SK-N-SH (cell line): ENCODE data around the gene NTM. TPM values are rescaled to one million over a fixed set of nuclear protein-coding genes. Genes with fewer than 3 reads are reported as not detected.

Experiments
- CTCF ChIA-PET: fragments of 300-600, 350-600 bp; formaldehyde crosslinking; extraction: SDS; loops from one replicate; lab custom pipeline; 2021; lab: Yijun Ruan, JAX
- POLR2A ChIA-PET: fragments of 350-600 bp; sonication (Branson Sonifier 250); formaldehyde crosslinking; extraction: SDS; loops from one replicate; lab custom pipeline; 2020; ENCODE audit warnings: antibody characterized with exemption, inconsistent platforms; lab: Yijun Ruan, JAX
- DNase-seq: peaks from one replicate; pipeline ENCODE4 v3.0.0; 2012
- H2AFZ ChIP-seq: fragments of 200-600 bp; sonication (generic); 2 replicates; pipeline ENCODE4 v1.8.1; 2016; ENCODE audit warnings: antibody characterized with exemption, mild to moderate bottlenecking, low read depth
- H3F3A ChIP-seq: fragments of 200-600 bp; sonication (generic); replicated peaks from 2 replicates; pipeline ENCODE3; 2016; ENCODE audit warnings: antibody characterized with exemption, mild to moderate bottlenecking; ENCODE audit not compliant: insufficient read depth
- H3K27ac ChIP-seq, 2 experiments: fragments of 200-500 bp in 1 of 2; fragments of 200-600 bp in 1 of 2; sonication (Bioruptor generic) in 1 of 2; sonication (generic), shearing (Covaris generic) in 1 of 2; 2 replicates each; pipeline versions ENCODE4 v1.5.1 to v1.6.1; 2014 to 2016; ENCODE audit warnings: low read depth in 2 of 2, inconsistent platforms in 1 of 2, low read length in 1 of 2, mild to moderate bottlenecking in 1 of 2, mixed read lengths in 1 of 2
- H3K27me3 ChIP-seq: fragments of 200-600 bp; sonication (generic), shearing (Covaris generic); 2 replicates; pipeline ENCODE4 v1.6.1; 2016; ENCODE audit warnings: mixed run types; ENCODE audit not compliant: insufficient read depth
- H3K36me3 ChIP-seq, 2 experiments: fragments of 200-500 bp in 1 of 2; fragments of 200-600 bp in 1 of 2; sonication (Bioruptor generic) in 1 of 2; sonication (generic) in 1 of 2; replicated peaks in 1 of 2; 2 replicates each; pipeline versions ENCODE3 to v1.5.1; 2014 to 2016; ENCODE audit warnings: low read length in 1 of 2, mild to moderate bottlenecking in 1 of 2; ENCODE audit not compliant: insufficient read depth in 2 of 2, control insufficient read depth in 1 of 2
- H3K4me1 ChIP-seq, 2 experiments: fragments of 200-500 bp in 1 of 2; fragments of 200-600 bp in 1 of 2; sonication (Bioruptor generic) in 1 of 2; sonication (generic), shearing (Covaris generic) in 1 of 2; 2 replicates each; pipeline versions ENCODE4 v1.5.1 to v1.6.1; 2014 to 2016; ENCODE audit warnings: low read depth in 1 of 2, low read length in 1 of 2, mixed run types in 1 of 2; ENCODE audit not compliant: insufficient read depth in 2 of 2, control insufficient read depth in 1 of 2
- H3K4me2 ChIP-seq: fragments of 200-600 bp; sonication (generic), shearing (Covaris generic); 2 replicates; pipeline ENCODE4 v1.6.1; 2017; ENCODE audit warnings: mixed run types
- H3K4me3 ChIP-seq, 2 experiments: fragments of 200-500 bp in 1 of 2; fragments of 200-600 bp in 1 of 2; sonication (Bioruptor generic) in 1 of 2; sonication (generic), shearing (Covaris generic) in 1 of 2; 2 replicates each; pipeline versions ENCODE4 v1.5.1 to v1.8.1; 2014 to 2016; ENCODE audit warnings: low read depth in 2 of 2, inconsistent platforms in 1 of 2, low read length in 1 of 2, mild to moderate bottlenecking in 1 of 2, mixed read lengths in 1 of 2, moderate library complexity in 1 of 2
- H3K79me2 ChIP-seq: fragments of 200-600 bp; sonication (generic); 2 replicates; pipeline ENCODE4 v1.8.1; 2017; ENCODE audit warnings: mild to moderate bottlenecking; ENCODE audit not compliant: insufficient read depth
- H3K9ac ChIP-seq: fragments of 200-600 bp; sonication (generic); 2 replicates; pipeline ENCODE4 v1.6.1; 2017; ENCODE audit warnings: mixed run types
- H3K9me2 ChIP-seq: fragments of 200-600 bp; sonication (generic); 2 replicates; pipeline ENCODE4 v1.6.1; 2017; ENCODE audit warnings: mixed run types
- H3K9me3 ChIP-seq: fragments of 200-600 bp; sonication (generic); 2 replicates; pipeline ENCODE4 v1.6.1; 2017; ENCODE audit warnings: mixed run types, mild to moderate bottlenecking, moderate library complexity
- H4K20me1 ChIP-seq: fragments of 200-600 bp; sonication (generic); 2 replicates; pipeline ENCODE4 v1.6.1; 2017; ENCODE audit warnings: mild to moderate bottlenecking, mixed run types; ENCODE audit not compliant: insufficient read depth
- CHD2 ChIP-seq: fragments of 150-350 bp; IDR thresholded peaks from 2 replicates; pipeline ENCODE4 v1.6.1; 2018; ENCODE audit warnings: low read length; ENCODE audit not compliant: partially characterized antibody
- EP300 ChIP-seq, 2 experiments: IDR thresholded peaks; 2 replicates each; pipeline versions ENCODE4 v1.4.0 to v1.6.1; 2012; ENCODE audit warnings: borderline replicate concordance in 1 of 2, low read depth in 1 of 2, low read length in 1 of 2
- FOSL2 ChIP-seq: IDR thresholded peaks from 2 replicates; pipeline ENCODE4 v1.4.0; 2012; ENCODE audit warnings: low read depth, mild to moderate bottlenecking, moderate library complexity, borderline replicate concordance
- FOXJ3 ChIP-seq: sonication (generic); formaldehyde crosslinking; IDR thresholded peaks from 2 replicates; pipeline ENCODE4 v1.5.1; 2020; ENCODE audit warnings: mild to moderate bottlenecking, missing genetic modification reagents
- GABPA ChIP-seq: IDR thresholded peaks from 2 replicates; pipeline ENCODE4 v1.4.0; 2012; ENCODE audit warnings: low read depth, mild to moderate bottlenecking
- GATA2 ChIP-seq: sonication (generic); formaldehyde crosslinking; IDR thresholded peaks from 2 replicates; pipeline ENCODE4 v1.5.0; 2020; ENCODE audit warnings: mild to moderate bottlenecking, missing genetic modification reagents
- IRF3 ChIP-seq: fragments of 150-350 bp; IDR thresholded peaks from 2 replicates; pipeline ENCODE4 v1.6.1; 2016; ENCODE audit warnings: mild to moderate bottlenecking, low read depth, low read length
- JUND ChIP-seq: IDR thresholded peaks from 2 replicates; pipeline ENCODE4 v1.4.0; 2012
- MEF2A ChIP-seq: IDR thresholded peaks from 2 replicates; pipeline ENCODE4 v1.4.0; 2012; ENCODE audit warnings: low read depth, borderline replicate concordance
- MXI1 ChIP-seq: IDR thresholded peaks from 2 replicates; pipeline ENCODE4 v1.6.1; 2012; ENCODE audit warnings: mild to moderate bottlenecking, low read depth, low read length, improper control_type of control experiment
- NRF1 ChIP-seq: IDR thresholded peaks from 2 replicates; pipeline ENCODE4 v1.6.1; 2012; ENCODE audit warnings: low read depth, mild to moderate bottlenecking, low read length
- POLR2AphosphoS5 ChIP-seq: IDR thresholded peaks from 2 replicates; pipeline ENCODE4 v1.6.1; 2012; ENCODE audit warnings: low read depth, low read length
- RAD21 ChIP-seq: IDR thresholded peaks from 2 replicates; pipeline ENCODE4 v1.6.1; 2012; ENCODE audit warnings: mild to moderate bottlenecking, low read length
- RCOR1 ChIP-seq: fragments of 150-350 bp; IDR thresholded peaks from 2 replicates; pipeline ENCODE4 v1.6.1; 2017; ENCODE audit warnings: antibody characterized with exemption, low read length
- RFX5 ChIP-seq: IDR thresholded peaks from 2 replicates; pipeline ENCODE4 v1.6.1; 2012; ENCODE audit warnings: mild to moderate bottlenecking, improper control_type of control experiment, low read length
- RXRA ChIP-seq: IDR thresholded peaks from 2 replicates; pipeline ENCODE4 v1.4.0; 2012; ENCODE audit warnings: low read depth, mild to moderate bottlenecking, borderline replicate concordance
- SMC3 ChIP-seq: IDR thresholded peaks from 2 replicates; pipeline ENCODE4 v1.6.1; 2012; ENCODE audit warnings: low read depth, low read length, improper control_type of control experiment
- TEAD4 ChIP-seq: IDR thresholded peaks from 2 replicates; pipeline ENCODE4 v1.4.0; 2012; ENCODE audit warnings: mild to moderate bottlenecking, borderline replicate concordance; ENCODE audit not compliant: insufficient read depth
- WGBS: methylation state at CpG from one replicate; pipeline ENCODE4 v1.1.6; 2017; ENCODE audit warnings: low lambda C conversion rate; 5-methylcytosine and 5-hydroxymethylcytosine counted together
- polyA plus RNA-seq, 3 experiments: library from polyadenylated mRNA; depleted of rRNA; stranded (reverse); fragments of >200 nt; gene quantifications; 2 replicates each; pipeline ENCODE4 v1.2.3, GENCODE V29; 2012
- TF ChIP-seq, protein P1 (sequence below): fragments of 150-350 bp; IDR thresholded peaks from 2 replicates; pipeline ENCODE4 v1.6.1; 2017; ENCODE audit warnings: antibody characterized with exemption, low read length, low read depth, borderline replicate concordance
- TF ChIP-seq, protein P2 (sequence below): IDR thresholded peaks from 2 replicates; pipeline ENCODE4 v1.4.0; 2012; ENCODE audit warnings: low read depth, borderline replicate concordance
- TF ChIP-seq, protein P3 (sequence below): IDR thresholded peaks from 2 replicates; pipeline ENCODE4 v1.4.0; 2012; ENCODE audit warnings: low read depth, borderline replicate concordance

The NTM gene
- polyA plus RNA-seq, 1 of the 3 experiments (the other 2 are of a cell fraction) = 20.0 TPM

GRCh38 chr11:132075447-132075846 is 705.0 kb downstream of the NTM start:
- POLR2A ChIA-PET = no interaction called here
- CTCF ChIA-PET = interaction anchor here (1.3 kb wide), 1 partner anchor 24 kb away, joined by 3 read pairs; no protein-coding TSS in a partner anchor

GRCh38 chr11:132077416-132077815 is 707.0 kb downstream of the NTM start:
- Histone ChIP-seq H2AFZ (no peak overlapping the region), H3K79me2 (peaks cover 9% of the 10 kb centered on the region; the same call in 1 of the 2 replicates), H3K27ac (no peak overlapping the region), H3K9me3 (no peaks in the 10 kb centered on the region), H3K4me1 (peaks cover 0 to 24% of the 10 kb centered on the region in 2 experiments; a peak in 2 of 4 replicates), H3K4me2 (no peak overlapping the region), H3F3A (peaks cover 13% of the 10 kb centered on the region), H3K4me3 (no peak overlapping the region), H3K36me3 (no peaks in the 10 kb centered on the region), H3K27me3 (no peaks in the 10 kb centered on the region), H3K9me2 (no peaks in the 10 kb centered on the region), H4K20me1 (no peaks in the 10 kb centered on the region), H3K9ac (no peak overlapping the region)
- DNase-seq = no peak
- ChIA-PET POLR2A (no interaction called here), CTCF (no interaction called here)
- TF ChIP-seq GABPA = no peak
- TF ChIP-seq, protein P1, sequence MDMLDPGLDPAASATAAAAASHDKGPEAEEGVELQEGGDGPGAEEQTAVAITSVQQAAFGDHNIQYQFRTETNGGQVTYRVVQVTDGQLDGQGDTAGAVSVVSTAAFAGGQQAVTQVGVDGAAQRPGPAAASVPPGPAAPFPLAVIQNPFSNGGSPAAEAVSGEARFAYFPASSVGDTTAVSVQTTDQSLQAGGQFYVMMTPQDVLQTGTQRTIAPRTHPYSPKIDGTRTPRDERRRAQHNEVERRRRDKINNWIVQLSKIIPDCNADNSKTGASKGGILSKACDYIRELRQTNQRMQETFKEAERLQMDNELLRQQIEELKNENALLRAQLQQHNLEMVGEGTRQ = no peak
- no peak for TF ChIP-seq CHD2
- no peak for TF ChIP-seq JUND
- TF ChIP-seq RFX5 = no peak
- no peak for TF ChIP-seq GATA2
- TF ChIP-seq FOXJ3 (CRISPR knock-in tag) = no peak
- TF ChIP-seq NRF1 = no peak
- no peak for TF ChIP-seq POLR2AphosphoS5
- TF ChIP-seq RXRA = no peak
- TF ChIP-seq, protein P2, sequence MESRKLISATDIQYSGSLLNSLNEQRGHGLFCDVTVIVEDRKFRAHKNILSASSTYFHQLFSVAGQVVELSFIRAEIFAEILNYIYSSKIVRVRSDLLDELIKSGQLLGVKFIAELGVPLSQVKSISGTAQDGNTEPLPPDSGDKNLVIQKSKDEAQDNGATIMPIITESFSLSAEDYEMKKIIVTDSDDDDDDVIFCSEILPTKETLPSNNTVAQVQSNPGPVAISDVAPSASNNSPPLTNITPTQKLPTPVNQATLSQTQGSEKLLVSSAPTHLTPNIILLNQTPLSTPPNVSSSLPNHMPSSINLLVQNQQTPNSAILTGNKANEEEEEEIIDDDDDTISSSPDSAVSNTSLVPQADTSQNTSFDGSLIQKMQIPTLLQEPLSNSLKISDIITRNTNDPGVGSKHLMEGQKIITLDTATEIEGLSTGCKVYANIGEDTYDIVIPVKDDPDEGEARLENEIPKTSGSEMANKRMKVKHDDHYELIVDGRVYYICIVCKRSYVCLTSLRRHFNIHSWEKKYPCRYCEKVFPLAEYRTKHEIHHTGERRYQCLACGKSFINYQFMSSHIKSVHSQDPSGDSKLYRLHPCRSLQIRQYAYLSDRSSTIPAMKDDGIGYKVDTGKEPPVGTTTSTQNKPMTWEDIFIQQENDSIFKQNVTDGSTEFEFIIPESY = no peak
- TF ChIP-seq EP300 (IDR thresholded peaks at IDR 0.05; ENCODE audit: borderline replicate concordance in 1 of 2, low read depth in 1 of 2, low read length in 1 of 2) = no peak

More at GRCh38 chr11:132075447-132075846, 705.0 kb downstream of the NTM start:
- H3K27ac ChIP-seq = no peak overlapping the region
- no peaks in the 10 kb centered on the region for H3K9me3 ChIP-seq
- H3K27me3 ChIP-seq = no peaks in the 10 kb centered on the region
- H3K4me3 ChIP-seq = no peak overlapping the region
- no peak for DNase-seq
- H3K36me3 ChIP-seq = no peaks in the 10 kb centered on the region
- H2AFZ ChIP-seq = no peak overlapping the region
- H3K79me2 ChIP-seq = peaks cover 9% of the 10 kb centered on the region; the same call in 1 of the 2 replicates
- H3K9ac ChIP-seq = no peak overlapping the region
- WGBS = 27% methylated on average over 1 of the region's 1 CpG
- no peak overlapping the region for H3K4me2 ChIP-seq
- no peaks in the 10 kb centered on the region for H3K9me2 ChIP-seq
- H3F3A ChIP-seq = peaks cover 22% of the 10 kb centered on the region
- H4K20me1 ChIP-seq = no peaks in the 10 kb centered on the region
- TF ChIP-seq RAD21 = no peak
- no peak for TF ChIP-seq MXI1
- TF ChIP-seq MEF2A = no peak
- TF ChIP-seq RCOR1 = no peak
- no peak for TF ChIP-seq POLR2AphosphoS5
- TF ChIP-seq FOSL2 = no peak
- TF ChIP-seq IRF3 = no peak
- no peak for TF ChIP-seq EP300 (IDR thresholded peaks at IDR 0.05; ENCODE audit: borderline replicate concordance in 1 of 2, low read depth in 1 of 2, low read length in 1 of 2)
- TF ChIP-seq, protein P3, sequence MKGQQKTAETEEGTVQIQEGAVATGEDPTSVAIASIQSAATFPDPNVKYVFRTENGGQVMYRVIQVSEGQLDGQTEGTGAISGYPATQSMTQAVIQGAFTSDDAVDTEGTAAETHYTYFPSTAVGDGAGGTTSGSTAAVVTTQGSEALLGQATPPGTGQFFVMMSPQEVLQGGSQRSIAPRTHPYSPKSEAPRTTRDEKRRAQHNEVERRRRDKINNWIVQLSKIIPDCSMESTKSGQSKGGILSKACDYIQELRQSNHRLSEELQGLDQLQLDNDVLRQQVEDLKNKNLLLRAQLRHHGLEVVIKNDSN = no peak
- TF ChIP-seq, protein P2 = no peak
- TF ChIP-seq JUND = no peak
- TF ChIP-seq RXRA = no peak
- no peak for TF ChIP-seq TEAD4
- no peak for TF ChIP-seq SMC3
- H3K4me1 ChIP-seq = peaks cover 0 to 31% of the 10 kb centered on the region in 2 experiments; a peak in 3 of 4 replicates
